GM18526 (cell line): ENCODE results near the gene ABLIM2.

ENCODE experiments used
- POLR2A ChIP-seq: IDR thresholded peaks from 3 replicates; pipeline ENCODE4 v1.6.1; 2011; ENCODE audit not compliant: insufficient read length; ENCODE audit errors: extremely low read depth

The ABLIM2 gene

DNA sequence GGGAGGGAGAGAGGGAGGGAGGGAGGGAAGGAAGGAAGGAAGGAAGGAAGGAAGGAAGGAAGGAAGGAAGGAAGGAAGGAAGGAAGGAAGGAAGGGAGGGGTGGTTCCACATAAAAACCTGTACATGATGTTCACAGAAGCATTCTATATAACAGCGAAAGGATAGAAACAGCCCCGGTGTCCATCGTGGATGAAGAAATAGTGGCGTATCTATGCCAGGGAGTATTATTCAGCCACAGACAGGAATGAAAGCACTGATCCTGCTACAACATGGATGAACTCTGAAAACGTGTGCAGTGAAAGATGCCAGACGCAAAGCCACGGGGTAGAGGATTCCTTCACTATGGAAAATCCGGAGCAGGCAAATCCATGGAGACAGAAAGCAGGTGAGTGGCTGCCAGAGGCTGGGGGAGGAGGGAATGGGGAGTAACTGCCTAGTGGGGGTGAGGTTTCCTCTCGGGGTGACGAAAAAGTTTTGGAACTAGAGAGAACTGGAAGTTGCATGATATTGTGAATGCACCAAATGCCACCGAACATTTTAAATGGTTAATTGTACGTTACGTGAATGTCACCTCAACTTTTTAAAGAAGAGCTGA is 92.2 kb downstream of the ABLIM2 start:
- no peak for TF ChIP-seq POLR2A

DNA sequence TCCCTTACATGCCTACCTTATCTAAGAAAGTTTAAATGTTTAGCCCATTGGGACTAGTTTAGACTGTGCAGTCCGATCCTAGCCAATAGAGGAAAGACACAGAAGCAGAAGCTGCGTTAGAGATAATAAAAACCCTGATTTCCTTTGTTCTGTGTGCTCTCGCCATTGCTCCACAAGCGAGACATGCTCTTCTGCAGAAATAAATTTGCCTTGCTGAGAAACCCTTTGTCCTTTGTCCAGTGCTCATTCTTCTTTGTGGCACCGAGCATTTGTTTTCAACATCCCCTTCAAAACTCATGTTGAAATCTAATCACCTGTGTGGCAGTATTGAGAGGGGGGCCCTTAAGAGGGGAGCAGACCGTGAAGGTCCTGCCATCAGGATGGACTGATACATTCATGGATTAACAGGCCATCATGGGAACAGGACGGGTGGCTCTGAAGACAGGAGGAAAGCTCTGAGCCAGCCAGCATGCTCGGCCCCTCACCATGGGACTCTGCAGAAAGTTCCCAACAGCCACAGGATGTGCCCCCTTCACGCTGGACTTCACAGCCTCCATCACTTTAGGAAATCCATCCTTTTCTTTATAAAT is 94.5 kb downstream of the ABLIM2 start:
- TF ChIP-seq POLR2A = no peak

DNA sequence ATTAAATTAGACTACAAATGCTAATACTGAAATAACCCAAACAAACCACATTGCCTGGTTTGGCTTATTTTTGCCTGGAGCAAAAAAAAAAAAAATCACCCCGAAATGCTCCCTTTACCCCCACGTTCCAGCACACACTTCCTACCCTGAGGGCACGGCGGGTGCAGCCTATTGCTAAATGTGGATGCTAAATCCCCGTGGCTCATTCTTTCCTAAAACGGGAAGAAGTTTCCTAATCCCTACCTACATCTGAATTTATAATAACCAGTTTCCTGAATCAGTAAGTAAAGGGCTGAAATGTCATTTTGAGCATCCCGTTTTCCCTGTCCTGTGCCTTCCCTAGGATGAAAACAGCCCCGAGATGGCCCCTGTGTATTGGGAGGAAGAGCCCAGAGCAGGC is 97.0 kb downstream of the ABLIM2 start:
- TF ChIP-seq POLR2A = no peak

DNA sequence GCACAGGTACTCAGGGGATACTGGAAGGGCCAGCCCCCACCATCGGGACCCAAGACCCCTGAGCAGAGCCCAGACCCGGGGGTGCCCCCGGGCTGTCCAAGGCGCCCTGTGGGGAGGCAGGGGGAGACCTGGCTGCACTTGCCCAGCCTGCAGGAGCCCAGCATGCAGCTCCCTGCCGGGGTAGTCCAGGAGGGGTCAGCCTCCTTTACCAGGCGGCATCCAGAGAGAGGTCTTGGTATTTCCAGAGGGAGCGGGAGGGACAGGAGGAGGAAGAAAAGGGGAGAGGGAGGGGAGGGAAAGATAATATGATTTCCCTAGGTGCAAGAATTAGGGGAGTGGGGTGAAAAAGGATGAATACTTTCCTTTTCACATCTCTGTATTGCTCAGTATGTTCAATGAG is 97.5 kb downstream of the ABLIM2 start:
- no peak for TF ChIP-seq POLR2A

DNA sequence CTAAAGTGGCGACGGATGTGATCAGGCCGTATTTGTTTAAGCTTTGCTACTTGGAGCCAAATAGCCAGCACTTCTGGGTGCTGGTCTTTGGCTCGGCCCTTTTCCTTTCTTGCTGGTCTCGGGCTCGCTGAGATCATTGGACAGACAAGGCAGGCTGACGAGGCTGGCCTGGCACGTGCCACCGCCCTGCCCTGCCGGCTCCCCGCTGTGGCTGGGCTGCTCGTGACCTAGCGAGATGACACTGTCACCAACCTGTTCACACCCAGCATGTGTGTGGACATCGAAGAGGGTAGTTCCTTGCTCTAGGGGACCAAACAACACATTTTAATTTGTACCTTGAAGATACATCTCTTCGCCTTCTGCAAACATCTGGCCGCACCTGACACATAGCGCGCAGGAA is 98.0 kb downstream of the ABLIM2 start:
- TF ChIP-seq POLR2A = no peak

DNA sequence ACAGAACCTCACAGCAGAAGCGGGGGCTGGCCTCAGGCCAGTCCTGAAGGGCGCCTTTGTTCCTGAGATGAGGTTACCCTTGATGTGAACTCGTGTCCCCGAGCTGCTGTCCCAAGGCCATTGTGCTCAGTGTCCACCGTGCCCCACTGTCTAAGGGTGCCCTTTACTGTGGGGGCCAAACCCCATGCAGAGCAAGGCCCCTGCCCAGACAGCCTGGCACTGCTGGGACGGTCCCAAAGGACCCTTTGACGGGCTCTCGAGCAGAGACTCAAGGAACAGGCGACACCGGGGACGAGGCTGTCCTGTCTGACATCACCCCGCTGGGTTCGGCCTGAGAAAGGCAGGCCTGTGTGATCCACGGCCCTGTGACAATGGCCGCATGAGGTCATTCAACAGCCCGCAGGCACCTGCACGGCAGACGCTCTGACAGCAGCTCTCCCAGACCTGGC is 100.6 kb downstream of the ABLIM2 start:
- no peak for TF ChIP-seq POLR2A

DNA sequence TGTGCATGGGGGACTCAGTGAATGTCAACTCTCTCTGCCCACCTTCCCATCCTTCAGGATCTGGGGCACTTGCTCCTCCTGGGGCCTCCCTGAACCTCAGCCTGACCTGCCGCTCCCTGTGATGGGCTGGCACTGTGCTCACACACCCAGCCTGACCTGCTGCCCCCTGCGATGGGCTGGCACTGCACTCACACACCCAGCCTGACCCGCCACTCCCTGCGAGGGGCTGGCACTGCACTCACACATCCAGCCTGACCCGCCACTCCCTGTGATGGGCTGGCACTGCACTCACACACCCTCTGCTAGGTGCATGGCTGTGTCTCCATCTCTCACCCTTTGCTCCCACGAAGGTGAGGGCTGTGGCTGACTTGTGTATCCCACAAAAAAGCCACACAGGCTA is 103.4 kb downstream of the ABLIM2 start:
- no peak for TF ChIP-seq POLR2A

DNA sequence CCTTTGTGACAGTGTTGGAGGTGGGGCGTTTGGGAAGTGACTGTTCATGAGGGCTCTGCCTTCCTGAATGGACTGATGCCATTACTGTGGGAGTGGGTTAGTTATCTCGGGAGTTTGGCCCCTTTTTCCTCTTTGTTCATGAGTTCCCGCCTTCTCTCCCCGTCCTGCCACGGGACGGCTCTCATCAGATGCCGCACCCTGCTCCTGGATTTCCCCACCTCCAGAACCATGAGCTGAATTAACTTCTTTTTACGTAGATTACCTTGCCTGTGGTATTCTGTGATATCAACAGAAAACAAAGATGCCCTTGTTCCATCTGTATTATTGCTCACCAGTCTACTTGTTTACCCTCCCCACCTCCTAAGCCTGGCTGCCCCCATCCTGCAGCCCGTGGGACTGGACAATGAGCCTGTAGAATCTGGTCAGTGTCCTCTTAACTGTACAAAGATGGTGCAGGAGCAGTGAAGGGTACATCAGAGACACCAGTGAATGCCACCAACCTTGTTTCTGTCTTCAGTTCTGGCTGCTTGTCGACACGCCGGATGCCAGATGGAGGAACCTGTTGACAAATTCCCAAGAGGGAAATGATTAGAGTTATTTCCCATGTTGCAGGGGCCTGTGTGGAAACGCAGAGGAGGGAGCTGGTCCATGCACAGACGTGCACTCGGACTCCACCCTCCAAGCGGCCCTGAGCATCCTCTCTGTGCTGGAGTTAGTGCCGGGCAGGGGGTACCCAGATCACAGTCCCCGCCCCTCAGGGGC is 104.7 kb downstream of the ABLIM2 start:
- no peak for TF ChIP-seq POLR2A

DNA sequence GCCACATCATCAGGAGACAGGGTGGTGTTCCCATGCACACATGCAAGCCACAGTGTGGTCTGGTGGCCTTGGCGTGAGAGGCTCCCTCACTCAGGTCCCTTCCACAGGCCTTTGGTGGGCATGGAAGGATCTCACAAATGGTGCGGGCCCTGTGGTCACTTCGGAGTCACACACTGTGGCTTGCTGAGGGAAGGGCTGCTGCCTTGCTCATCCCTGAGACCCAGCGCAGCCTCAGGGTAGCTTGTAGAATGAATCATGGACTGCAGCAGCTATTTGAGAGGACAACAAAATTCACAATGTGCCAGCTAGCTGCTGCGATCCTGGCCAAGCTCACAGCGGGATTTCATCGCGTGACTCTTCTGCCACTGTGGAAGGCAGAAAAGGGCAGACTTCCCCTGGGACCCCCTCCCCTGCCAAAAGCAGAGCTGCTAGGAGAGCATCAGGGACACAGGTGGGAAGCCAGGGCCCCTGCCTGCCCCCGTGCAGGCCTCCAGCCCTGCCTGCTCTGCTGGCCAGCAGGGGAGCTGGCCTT is 106.4 kb downstream of the ABLIM2 start:
- no peak for TF ChIP-seq POLR2A

DNA sequence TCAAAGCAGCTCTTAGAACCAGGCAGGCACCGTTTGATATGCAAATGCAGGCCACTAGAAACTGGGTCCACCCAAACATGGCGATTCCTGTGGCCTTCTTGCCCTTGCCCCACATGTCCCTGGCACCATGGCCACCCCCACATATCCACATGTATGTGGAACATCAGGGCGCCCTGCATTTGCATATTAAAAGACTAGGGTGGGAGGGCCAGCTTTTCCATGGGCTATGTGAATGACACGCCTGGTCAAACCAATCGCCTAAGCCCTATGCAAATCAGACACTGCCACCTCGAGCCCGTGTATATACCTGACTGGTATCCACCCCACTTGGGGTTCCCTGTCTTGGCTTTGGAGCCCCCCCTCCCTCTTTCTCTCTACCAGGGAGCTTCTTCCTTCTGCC is 107.0 kb downstream of the ABLIM2 start:
- TF ChIP-seq POLR2A = no peak

DNA sequence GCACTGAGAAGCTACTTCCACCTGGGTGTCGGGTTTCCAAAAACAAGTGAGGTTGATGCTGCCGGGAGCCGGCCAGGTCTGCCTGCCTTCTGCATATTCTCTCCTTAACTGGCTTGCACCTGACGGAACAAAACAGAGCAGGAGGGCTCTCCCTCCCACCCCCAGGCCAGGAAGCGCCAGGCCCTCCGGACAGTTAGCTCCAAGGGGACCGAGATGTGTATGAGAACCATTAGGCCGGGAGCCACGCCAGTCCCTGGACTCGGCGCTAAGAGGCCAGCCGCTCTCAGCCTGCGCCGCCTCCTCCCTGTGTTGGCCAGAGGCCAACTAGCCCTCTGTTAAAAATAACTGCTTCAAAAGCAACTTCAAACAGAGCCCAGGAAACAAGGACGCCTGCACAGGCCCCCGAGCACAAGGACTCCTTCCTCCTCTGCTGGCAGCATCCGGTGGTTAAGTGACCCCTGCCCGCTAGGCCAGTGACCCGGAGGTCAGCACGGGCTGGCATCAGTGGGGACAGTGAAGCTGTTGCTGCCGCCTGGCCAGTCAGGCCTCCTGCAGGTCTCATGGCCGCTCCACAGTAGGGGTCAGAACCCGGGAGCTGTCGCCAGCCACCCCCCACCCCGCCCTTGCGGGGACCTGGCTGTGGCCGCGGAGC is 107.9 kb downstream of the ABLIM2 start:
- TF ChIP-seq POLR2A = no peak

DNA sequence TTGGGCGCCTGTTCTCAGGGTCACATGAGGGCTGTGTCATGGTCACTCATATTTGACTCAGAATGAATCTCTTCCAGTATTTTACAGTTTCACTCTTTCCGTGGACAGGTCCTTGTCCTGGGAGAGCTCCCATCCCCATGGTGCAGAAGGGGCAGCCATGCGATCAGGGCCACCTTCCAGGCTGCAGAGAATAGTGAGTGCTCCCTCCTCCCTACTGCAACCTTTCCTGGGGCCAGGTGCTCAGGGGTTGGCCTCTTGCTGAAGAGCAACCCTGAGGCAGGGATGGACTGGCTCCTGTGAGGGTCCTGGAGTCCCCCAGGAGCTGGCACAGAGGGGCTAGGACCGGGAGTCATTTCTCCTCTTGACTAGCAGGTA is 108.4 kb downstream of the ABLIM2 start:
- no peak for TF ChIP-seq POLR2A

DNA sequence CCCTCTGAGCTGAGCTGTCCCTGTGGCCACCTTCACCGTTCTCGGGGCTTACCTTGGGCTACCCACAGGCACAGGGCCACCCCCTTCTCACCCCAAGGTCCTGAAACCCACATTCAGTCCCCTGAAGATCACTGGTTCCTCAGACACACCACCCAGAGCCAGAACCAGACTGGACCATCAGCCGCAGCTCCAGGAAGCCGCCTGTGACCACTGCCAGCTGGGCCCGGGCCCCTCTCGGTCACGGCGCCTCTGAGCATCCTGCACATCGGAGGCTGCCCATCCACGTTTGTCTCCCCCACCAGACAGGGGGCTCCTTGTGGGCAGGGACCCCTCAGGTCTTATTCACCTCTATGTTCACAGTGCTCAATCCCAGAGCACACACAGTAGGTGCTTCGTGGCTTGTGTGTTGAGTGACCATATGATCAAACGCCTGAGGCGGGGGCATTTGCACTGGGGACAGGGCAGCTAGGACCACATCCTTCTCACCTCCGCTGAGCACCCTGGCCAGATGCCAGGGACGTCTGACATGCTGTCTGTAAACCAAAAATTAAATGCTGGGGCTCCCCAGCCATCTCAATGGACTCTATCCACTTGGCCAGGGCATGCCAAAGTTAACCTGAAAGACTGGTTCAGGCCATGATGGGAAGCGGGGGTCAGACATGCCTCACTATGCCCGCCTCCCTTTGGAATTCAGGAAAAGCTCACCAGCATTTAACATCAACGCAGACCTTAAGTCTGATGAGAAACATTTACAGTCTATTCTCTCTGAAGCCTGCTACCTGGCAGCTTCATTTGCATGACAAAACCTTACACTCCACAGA is 109.5 kb downstream of the ABLIM2 start:
- TF ChIP-seq POLR2A = no peak

DNA sequence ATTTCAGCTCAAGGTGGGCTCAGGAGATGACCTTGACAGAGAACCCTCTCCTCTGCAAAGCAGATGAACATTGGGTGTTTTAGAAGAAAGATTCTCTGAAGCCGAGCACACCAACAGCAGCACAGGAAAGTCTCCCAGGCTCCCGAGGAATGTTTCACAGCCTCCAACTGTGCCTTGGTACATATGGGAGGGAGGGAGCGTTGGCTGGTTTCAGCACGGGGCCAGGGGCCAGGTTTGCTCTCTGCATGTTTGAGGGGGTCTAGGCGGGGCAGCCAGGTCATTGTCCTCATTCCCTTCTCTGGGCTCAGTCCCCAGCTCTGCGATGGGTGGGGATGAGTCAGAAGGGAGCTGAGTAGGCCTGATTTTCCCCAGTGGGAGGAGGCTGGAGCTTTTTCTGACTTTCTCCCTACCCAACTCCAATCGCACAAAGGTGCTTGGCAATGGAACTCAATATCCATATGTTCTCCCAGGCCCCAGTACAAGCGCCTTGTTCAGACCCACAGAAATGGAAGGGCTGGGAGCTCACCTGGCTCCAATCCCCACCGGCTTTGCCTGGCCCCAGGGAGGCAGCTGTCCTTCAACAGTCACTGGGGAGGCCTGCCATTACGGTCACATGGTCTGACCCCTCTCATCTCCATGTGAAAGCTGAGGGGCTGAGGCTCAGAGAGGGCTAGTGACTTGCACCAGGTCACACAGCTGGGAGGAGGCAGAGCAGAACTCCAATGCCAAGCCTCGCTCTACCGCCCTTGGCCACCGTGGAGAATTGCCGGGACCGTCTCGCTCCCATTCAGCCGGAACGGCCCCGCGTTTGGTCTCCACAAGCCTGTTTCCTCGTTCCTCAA is 110.6 kb downstream of the ABLIM2 start:
- no peak for TF ChIP-seq POLR2A
